Measurements from ENCODE around the gene STK17B. TPM values are rescaled to one million over a fixed set of nuclear protein-coding genes. Genes with fewer than 3 reads are reported as not detected.

Gene STK17B
- total RNA-seq, 1 donor from 2014 or later: 7.9 TPM

DNA sequence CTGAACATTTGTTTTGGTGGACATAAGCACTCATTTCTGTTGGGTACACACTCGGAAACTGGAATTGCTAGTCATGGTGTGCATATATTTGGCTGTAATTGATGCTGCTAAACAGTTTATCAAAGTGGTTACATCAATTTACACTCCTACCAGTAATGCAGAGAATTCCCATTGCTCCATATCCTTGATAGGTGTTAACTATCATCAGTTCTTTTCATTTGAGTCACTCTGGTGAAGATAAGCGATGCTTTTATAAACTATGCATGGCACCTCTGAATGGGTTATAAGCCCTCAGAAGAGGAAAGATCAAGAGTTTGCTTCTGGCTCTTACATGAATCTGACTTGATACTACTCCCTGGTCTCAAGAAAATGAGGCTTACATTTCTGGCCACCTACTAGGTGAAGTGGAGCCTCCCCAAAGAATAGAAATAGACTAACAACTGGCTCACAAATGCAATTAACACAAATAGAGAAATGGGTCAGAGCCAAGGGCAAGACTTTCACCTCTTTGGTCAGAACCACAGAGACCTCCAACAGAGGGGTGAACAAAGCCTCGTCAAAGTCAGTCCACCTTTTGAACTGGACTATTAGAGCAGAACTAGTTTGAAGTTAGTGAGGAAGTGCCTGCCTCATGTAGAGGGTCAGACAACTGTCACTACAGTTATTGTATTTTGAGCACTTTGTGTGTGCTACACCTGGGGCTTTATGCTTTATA, 15.0 kb upstream of the STK17B start:
- H3K27ac Mint-ChIP-seq (ENCODE audit: unreplicated experiment): no peak overlapping the region
- no peaks in the 10 kb centered on the region for H3K27me3 Mint-ChIP-seq (ENCODE audit: unreplicated experiment)
- H3K36me3 Mint-ChIP-seq (ENCODE audit: low read depth, unreplicated experiment): no peaks in the 10 kb centered on the region
- no peak for DNase-seq (ENCODE audit: low spot score)
- H3K9me3 Mint-ChIP-seq (ENCODE audit: unreplicated experiment): no peaks in the 10 kb centered on the region
- peaks cover 9% of the 10 kb centered on the region for H3K4me1 Mint-ChIP-seq (ENCODE audit: unreplicated experiment)
- no peak for TF ChIP-seq CTCF (IDR thresholded peaks at IDR 0.05; ENCODE audit: unreplicated experiment)
- H3K4me3 Mint-ChIP-seq (ENCODE audit: unreplicated experiment): no peak overlapping the region

DNA sequence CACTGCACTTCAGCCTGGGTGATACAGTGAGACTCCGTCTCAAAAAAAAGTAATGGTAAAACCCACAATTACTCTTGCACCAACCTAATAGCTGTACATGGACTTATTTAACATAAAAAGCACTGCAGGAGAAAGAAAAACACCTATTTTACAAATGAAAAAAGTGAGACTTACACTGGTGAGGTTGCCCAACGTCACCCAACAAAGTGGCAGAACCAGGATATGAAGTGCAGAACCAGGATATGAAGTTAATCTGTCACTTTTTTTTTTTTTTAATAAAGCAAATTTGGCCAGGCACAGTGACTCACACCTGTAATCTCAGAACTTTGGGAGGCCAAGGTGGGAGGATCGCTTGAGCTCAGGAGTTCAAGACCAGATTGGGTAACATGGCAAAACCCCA, 13.5 kb upstream of the STK17B start:
- TF ChIP-seq CTCF (IDR thresholded peaks at IDR 0.05; ENCODE audit: unreplicated experiment): no peak
- Mint-ChIP-seq H3K4me1 (ENCODE audit: unreplicated experiment) (peaks cover 9% of the 10 kb centered on the region), H3K9me3 (ENCODE audit: unreplicated experiment) (no peaks in the 10 kb centered on the region), H3K27ac (ENCODE audit: unreplicated experiment) (no peak overlapping the region), H3K36me3 (ENCODE audit: low read depth, unreplicated experiment) (no peaks in the 10 kb centered on the region), H3K4me3 (ENCODE audit: unreplicated experiment) (no peak overlapping the region), H3K27me3 (ENCODE audit: unreplicated experiment) (no peaks in the 10 kb centered on the region)
- DNase-seq (ENCODE audit: low spot score): no peak

GRCh38 chr2:196183528-196184231, 12.3 kb upstream of the STK17B start:
- H3K4me1 Mint-ChIP-seq (ENCODE audit: unreplicated experiment): peaks cover 9% of the 10 kb centered on the region

GRCh38 chr2:196183172-196183473, 11.7 kb upstream of the STK17B start:
- Mint-ChIP-seq H3K4me3 (ENCODE audit: unreplicated experiment) (no peak overlapping the region), H3K27me3 (ENCODE audit: unreplicated experiment) (no peaks in the 10 kb centered on the region), H3K9me3 (ENCODE audit: unreplicated experiment) (no peaks in the 10 kb centered on the region), H3K36me3 (ENCODE audit: low read depth, unreplicated experiment) (no peaks in the 10 kb centered on the region), H3K27ac (ENCODE audit: unreplicated experiment) (no peak overlapping the region), H3K4me1 (ENCODE audit: unreplicated experiment) (peaks cover 9% of the 10 kb centered on the region)
- DNase-seq (ENCODE audit: low spot score): no peak
- no peak for TF ChIP-seq CTCF (IDR thresholded peaks at IDR 0.05; ENCODE audit: unreplicated experiment)

More at GRCh38 chr2:196183528-196184231, 12.3 kb upstream of the STK17B start:
- Mint-ChIP-seq H3K4me3 (ENCODE audit: unreplicated experiment) (no peak overlapping the region), H3K36me3 (ENCODE audit: low read depth, unreplicated experiment) (no peaks in the 10 kb centered on the region), H3K9me3 (ENCODE audit: unreplicated experiment) (no peaks in the 10 kb centered on the region), H3K27ac (ENCODE audit: unreplicated experiment) (no peak overlapping the region), H3K27me3 (ENCODE audit: unreplicated experiment) (no peaks in the 10 kb centered on the region)
- no peak for DNase-seq (ENCODE audit: low spot score)
- no peak for TF ChIP-seq CTCF (IDR thresholded peaks at IDR 0.05; ENCODE audit: unreplicated experiment)

All from endothelial cell (in vitro differentiated cells).